DND-41 (cell line): Measurements from ENCODE around the gene MBOAT7.
A peak's percentile ranks its signal among the peaks of the same experiment; 100 is the strongest.

Experiments used
- ATAC-seq: fragments of 200-7000 bp; cut with Tn5 transposase; 3 replicates; pipeline ENCODE4 v1.9.1; 2021; ENCODE audit warnings: low read depth; ENCODE audit not compliant: insufficient read depth
- DNase-seq: peaks from one replicate; pipeline ENCODE4 v3.0.0-alpha.2; 2020
- H2AFZ ChIP-seq: 2 replicates; pipeline ENCODE4 v1.6.0; 2012; ENCODE audit warnings: low read depth, low read length
- H3K27ac ChIP-seq: 2 replicates; pipeline ENCODE4 v1.5.1; 2012; ENCODE audit warnings: low read length, inconsistent platforms
- H3K27me3 ChIP-seq: fragments of 200-600 bp; sonication (generic); 2 replicates; pipeline ENCODE4 v1.6.0; 2012; ENCODE audit warnings: low read length, mild to moderate bottlenecking, inconsistent platforms; ENCODE audit not compliant: insufficient read depth, poor library complexity
- H3K36me3 ChIP-seq: 2 replicates; pipeline ENCODE4 v1.5.1; 2012; ENCODE audit warnings: low read length, inconsistent platforms; ENCODE audit not compliant: insufficient read depth
- H3K4me1 ChIP-seq: 2 replicates; pipeline ENCODE4 v1.5.1; 2012; ENCODE audit warnings: mild to moderate bottlenecking, low read length; ENCODE audit not compliant: insufficient read depth
- H3K4me2 ChIP-seq: 2 replicates; pipeline ENCODE4 v1.6.0; 2012; ENCODE audit warnings: mild to moderate bottlenecking, moderate library complexity, low read length, inconsistent platforms; ENCODE audit not compliant: insufficient read depth
- H3K4me3 ChIP-seq, 2 experiments: fragments of 200-600 bp in 1 of 2; shearing (Covaris generic) in 1 of 2; 2 replicates each; pipeline ENCODE4 v1.5.1; 2012 to 2016; ENCODE audit warnings: inconsistent platforms in 2 of 2, low read length in 2 of 2, mild to moderate bottlenecking in 2 of 2, low read depth in 1 of 2, moderate library complexity in 1 of 2
- H3K79me2 ChIP-seq: 2 replicates; pipeline ENCODE4 v1.6.0; 2012; ENCODE audit warnings: low read length, inconsistent platforms; ENCODE audit not compliant: insufficient read depth
- H3K9ac ChIP-seq: 2 replicates; pipeline ENCODE4 v1.6.0; 2012; ENCODE audit warnings: low read depth, mild to moderate bottlenecking, inconsistent platforms, low read length, moderate library complexity
- H3K9me3 ChIP-seq: 2 replicates; pipeline ENCODE4 v1.5.1; 2012; ENCODE audit warnings: low read length, moderate library complexity, mild to moderate bottlenecking, inconsistent platforms; ENCODE audit not compliant: insufficient read depth, severe bottlenecking
- H4K20me1 ChIP-seq: 2 replicates; pipeline ENCODE4 v1.6.0; 2012; ENCODE audit warnings: low read length; ENCODE audit not compliant: insufficient read depth
- EZH2 ChIP-seq: IDR thresholded peaks from 3 replicates; pipeline ENCODE4 v1.6.1; 2012; ENCODE audit warnings: borderline replicate concordance, low read depth, mild to moderate bottlenecking, moderate library complexity, low read length, inconsistent platforms; ENCODE audit not compliant: severe bottlenecking
- TF ChIP-seq, protein P1 (sequence below): IDR thresholded peaks from 2 replicates; pipeline ENCODE4 v1.5.1; 2012; ENCODE audit warnings: borderline replicate concordance, low read length, moderate library complexity, mild to moderate bottlenecking; ENCODE audit not compliant: poor library complexity, severe bottlenecking; ENCODE audit errors: extremely low read depth

Gene MBOAT7

DNA sequence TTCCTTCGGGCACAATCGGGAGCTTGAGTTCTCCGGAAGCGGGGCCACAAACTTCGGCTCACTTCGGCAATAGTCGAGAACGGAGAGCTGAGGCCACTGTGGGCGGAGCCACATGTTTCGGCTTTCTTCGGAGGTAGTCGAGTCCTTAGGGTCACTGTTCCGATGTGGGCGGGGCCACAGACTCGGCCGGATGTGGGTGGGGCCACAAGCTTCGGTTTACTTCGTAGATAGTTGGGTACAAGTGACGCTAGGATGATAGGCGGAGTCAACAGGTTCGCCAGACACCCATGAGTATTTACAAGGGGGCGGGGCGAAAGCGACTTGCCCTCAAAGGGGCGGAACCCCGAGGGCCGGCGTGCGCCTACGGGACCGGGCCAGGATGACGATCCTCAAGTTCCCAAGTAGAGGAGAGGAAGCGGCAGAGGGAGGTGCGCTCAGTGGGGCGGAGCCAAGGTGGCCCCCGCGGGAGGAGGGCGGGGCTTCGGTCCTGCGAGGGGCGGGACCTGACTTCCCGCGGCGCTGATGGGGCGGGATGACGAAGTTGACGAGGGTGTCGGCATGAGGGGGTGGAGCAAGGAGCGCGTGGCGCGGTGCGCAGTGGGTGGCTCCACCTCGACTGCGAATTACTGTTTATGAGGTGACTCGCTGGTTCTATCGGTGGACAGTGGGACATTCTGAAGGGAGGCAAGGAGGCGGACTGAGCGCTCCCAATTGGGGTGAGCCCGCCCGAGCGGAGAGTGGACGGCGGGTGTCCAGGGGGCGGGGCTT is 539 bp upstream of the MBOAT7 start:
- H3K9ac ChIP-seq, result peak overlapping the region; percentile 84
- H3K4me3 ChIP-seq, result peak overlapping the region; percentile 30 to 73; a peak in 3 of 4 replicates
- peaks cover 29% of the 10 kb centered on the region for H3K36me3 ChIP-seq
- peak overlapping the region; percentile 83 for H2AFZ ChIP-seq
- H3K27me3 ChIP-seq, result no peaks in the 10 kb centered on the region
- no peak for TF ChIP-seq EZH2
- TF ChIP-seq, protein P1, sequence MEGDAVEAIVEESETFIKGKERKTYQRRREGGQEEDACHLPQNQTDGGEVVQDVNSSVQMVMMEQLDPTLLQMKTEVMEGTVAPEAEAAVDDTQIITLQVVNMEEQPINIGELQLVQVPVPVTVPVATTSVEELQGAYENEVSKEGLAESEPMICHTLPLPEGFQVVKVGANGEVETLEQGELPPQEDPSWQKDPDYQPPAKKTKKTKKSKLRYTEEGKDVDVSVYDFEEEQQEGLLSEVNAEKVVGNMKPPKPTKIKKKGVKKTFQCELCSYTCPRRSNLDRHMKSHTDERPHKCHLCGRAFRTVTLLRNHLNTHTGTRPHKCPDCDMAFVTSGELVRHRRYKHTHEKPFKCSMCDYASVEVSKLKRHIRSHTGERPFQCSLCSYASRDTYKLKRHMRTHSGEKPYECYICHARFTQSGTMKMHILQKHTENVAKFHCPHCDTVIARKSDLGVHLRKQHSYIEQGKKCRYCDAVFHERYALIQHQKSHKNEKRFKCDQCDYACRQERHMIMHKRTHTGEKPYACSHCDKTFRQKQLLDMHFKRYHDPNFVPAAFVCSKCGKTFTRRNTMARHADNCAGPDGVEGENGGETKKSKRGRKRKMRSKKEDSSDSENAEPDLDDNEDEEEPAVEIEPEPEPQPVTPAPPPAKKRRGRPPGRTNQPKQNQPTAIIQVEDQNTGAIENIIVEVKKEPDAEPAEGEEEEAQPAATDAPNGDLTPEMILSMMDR, result no peak
- peaks cover 37% of the 10 kb centered on the region for H3K4me1 ChIP-seq
- H4K20me1 ChIP-seq, result peaks cover 16% of the 10 kb centered on the region
- peaks cover 37% of the 10 kb centered on the region for H3K79me2 ChIP-seq
- H3K4me2 ChIP-seq, result peak overlapping the region; percentile 69
- H3K9me3 ChIP-seq, result no peaks in the 10 kb centered on the region
- peak overlapping the region; percentile 98 for H3K27ac ChIP-seq
- peak; percentile 66 for ATAC-seq
- DNase-seq, result peak; percentile 100

DNA sequence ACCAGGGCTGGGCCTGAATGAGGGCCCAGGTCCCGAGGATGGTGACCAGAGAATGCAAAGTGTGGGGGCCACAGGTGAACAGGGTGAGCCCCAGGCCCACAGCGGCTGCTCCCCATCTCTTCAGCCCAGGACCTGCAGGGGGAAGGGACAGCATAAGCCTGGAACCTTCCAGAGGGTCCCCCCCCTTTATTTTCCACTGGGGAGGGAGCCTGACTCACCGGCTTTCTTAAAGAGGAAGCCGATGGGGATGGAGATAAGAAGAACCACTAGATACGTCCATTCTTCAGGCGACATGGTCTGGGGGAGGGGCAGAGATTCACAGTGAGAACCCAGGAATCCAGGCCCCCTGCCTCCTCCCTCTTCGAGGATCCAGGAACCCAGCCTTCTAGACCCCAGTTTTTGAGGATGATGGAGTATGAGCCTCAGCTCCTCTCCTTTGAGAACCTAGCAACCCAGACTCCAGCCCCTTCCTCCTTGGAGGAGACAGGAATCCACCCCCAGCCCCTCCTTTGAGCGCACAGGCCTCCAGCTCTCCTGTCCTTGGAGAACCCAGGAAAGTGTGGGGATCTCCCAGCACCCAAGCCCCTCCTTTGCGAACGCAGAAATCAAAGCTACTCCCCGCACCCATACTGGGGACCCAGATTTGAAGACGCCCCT is 1.0 kb downstream of the MBOAT7 start:
- Histone ChIP-seq H3K36me3 (peaks cover 21% of the 10 kb centered on the region), H3K9me3 (no peaks in the 10 kb centered on the region), H3K4me1 (peaks cover 37% of the 10 kb centered on the region), H3K27me3 (no peaks in the 10 kb centered on the region), H2AFZ (no peak overlapping the region), H3K4me3 (peak overlapping the region; percentile 60 to 73; a peak in 3 of 4 replicates), H4K20me1 (peaks cover 16% of the 10 kb centered on the region), H3K4me2 (peak overlapping the region; percentile 67), H3K79me2 (peaks cover 37% of the 10 kb centered on the region), H3K9ac (peak overlapping the region; percentile 84), H3K27ac (peak overlapping the region; percentile 77)
- TF ChIP-seq, protein P1, result no peak
- no peak for TF ChIP-seq EZH2
- ATAC-seq (no peak), DNase-seq (peak; percentile 58)

DNA sequence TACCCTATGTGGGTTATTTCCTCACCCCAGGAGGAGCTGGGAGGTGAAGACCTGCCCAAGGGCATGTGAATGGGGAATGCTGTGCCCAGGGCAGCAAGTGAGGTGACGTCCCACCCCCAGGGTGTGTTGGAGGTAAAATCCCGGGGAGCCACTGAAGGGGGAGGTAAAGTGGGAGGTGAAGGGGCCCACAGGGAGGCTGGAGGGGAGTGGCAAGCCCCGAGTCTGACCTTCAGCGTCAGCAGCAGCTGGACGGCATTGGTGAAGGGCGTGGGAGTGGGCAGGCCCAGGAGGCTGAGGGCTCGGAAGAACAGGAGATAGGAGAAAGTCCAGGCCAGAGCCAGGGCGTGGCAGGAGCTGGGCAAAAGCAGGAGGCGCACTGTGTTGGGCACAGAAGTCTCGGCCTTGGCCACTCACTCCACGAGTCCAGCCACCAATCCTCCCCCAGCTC is 2.4 kb downstream of the MBOAT7 start:
- H3K4me1 ChIP-seq, result peaks cover 24% of the 10 kb centered on the region
- H3K27me3 ChIP-seq, result no peaks in the 10 kb centered on the region
- no peak overlapping the region for H3K4me3 ChIP-seq
- no peak overlapping the region; the same call in 1 of the 2 replicates for H3K9ac ChIP-seq
- H3K27ac ChIP-seq, result no peak overlapping the region
- TF ChIP-seq, protein P1, result no peak
- no peak for TF ChIP-seq EZH2
- no peak overlapping the region for H2AFZ ChIP-seq
- ATAC-seq (no peak), DNase-seq (no peak)
- peaks cover 27% of the 10 kb centered on the region for H3K79me2 ChIP-seq
- no peak overlapping the region for H3K4me2 ChIP-seq
- peaks cover 18% of the 10 kb centered on the region for H3K36me3 ChIP-seq
- H3K9me3 ChIP-seq, result no peaks in the 10 kb centered on the region
- peaks cover 9% of the 10 kb centered on the region for H4K20me1 ChIP-seq
